Coronary artery (tissue), 2 donors: ENCODE results near the gene KDM8.
"Not testable (repeated sequence)": the region's sequence is repeated elsewhere in the genome, so short reads cannot be mapped to it uniquely, and the experiment has no call there.

Source experiments
- DNase-seq: peaks from one replicate; pipeline ENCODE4 v3.0.0-alpha.2; 2017; ENCODE audit warnings: low spot score
- H3K27ac ChIP-seq, 2 donors: fragments of 200-600 bp; sonication (generic); one replicate each; pipeline ENCODE4 v1.5.1; 2016 to 2019
- H3K4me3 ChIP-seq: fragments of 200-600 bp; sonication (generic); 2 replicates; pipeline ENCODE4 v1.5.1; 2016; ENCODE audit warnings: mild to moderate bottlenecking, moderate library complexity
- TF ChIP-seq, protein P1 (sequence below): fragments of 200-600 bp; sonication (generic); IDR thresholded peaks from one replicate; pipeline ENCODE4 v1.5.1; 2019; ENCODE audit warnings: antibody characterized with exemption

The KDM8 gene

DNA sequence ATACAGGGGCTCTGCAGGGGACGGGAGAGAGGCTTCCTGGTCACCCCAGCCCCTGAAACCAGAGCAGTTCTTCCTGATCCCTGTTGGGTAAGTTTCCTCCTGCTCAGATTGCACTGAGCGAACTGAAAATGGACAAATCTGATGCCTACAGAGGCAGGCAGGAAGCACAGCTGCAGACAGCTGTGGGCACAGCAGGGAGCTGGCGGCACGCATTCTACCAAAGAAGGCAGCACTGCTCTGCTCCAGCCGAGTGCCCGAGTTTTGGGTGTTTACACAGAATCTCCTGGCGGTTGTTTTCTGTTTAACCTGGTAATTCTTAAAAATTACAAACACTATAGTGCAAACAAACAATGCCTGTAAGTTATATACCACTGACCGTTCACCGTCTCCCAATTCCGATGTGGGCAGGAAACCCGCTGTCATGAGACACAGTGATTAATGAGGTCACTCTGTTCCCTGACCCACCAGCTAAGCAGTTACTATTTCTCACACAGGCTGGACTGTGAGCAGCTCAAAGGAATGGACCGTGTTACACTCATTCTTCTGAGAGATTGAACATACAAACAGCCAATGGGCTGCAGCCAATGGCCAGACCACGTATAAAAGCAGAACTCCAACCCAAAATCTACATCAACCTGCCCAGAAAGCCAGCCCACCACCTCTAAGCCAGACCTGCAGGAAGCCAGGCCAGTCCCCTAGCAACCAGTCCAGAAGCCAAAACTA lies 39.7 kb downstream of the KDM8 start:
- no peak for DNase-seq
- H3K4me3 ChIP-seq, result peak overlapping the region; percentile 65
- TF ChIP-seq, protein P1, sequence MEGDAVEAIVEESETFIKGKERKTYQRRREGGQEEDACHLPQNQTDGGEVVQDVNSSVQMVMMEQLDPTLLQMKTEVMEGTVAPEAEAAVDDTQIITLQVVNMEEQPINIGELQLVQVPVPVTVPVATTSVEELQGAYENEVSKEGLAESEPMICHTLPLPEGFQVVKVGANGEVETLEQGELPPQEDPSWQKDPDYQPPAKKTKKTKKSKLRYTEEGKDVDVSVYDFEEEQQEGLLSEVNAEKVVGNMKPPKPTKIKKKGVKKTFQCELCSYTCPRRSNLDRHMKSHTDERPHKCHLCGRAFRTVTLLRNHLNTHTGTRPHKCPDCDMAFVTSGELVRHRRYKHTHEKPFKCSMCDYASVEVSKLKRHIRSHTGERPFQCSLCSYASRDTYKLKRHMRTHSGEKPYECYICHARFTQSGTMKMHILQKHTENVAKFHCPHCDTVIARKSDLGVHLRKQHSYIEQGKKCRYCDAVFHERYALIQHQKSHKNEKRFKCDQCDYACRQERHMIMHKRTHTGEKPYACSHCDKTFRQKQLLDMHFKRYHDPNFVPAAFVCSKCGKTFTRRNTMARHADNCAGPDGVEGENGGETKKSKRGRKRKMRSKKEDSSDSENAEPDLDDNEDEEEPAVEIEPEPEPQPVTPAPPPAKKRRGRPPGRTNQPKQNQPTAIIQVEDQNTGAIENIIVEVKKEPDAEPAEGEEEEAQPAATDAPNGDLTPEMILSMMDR, result no peak
- peak overlapping the region; percentile 73 to 92 for H3K27ac ChIP-seq

DNA sequence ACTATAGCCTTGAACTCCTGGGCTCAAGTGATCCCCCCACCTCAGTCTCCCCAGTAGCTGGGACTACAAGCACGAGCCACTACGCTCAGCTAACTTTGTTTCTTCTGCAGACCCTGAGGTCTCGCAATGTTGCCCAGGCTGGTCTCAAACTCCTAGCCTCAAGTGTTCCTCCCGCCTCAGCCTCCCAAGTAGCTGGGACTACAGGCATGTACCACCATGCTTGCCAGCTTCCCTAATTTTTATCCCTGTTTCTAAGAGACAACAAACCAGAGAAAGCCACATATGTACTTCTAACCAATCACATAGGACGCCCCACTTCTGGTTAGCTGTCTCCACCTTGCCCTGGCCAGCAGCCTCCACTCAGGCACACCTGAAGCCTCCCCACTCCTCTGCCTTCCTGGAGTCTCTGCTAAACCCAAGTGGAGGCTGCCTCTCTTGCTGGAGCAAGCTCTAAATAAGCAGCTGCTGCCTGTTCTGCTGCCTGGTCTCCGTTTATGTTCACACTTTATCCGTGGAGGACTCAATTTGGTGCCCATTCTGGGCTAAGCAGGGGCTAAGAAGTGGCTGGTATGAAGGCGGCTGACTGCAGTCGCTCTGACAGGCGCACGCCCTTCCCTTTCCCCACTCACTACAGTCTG lies 40.5 kb downstream of the KDM8 start:
- Histone ChIP-seq H3K27ac (peak overlapping the region; percentile 73 to 92), H3K4me3 (peak overlapping the region; percentile 65)
- DNase-seq, result no peak
- TF ChIP-seq, protein P1, result no peak

DNA sequence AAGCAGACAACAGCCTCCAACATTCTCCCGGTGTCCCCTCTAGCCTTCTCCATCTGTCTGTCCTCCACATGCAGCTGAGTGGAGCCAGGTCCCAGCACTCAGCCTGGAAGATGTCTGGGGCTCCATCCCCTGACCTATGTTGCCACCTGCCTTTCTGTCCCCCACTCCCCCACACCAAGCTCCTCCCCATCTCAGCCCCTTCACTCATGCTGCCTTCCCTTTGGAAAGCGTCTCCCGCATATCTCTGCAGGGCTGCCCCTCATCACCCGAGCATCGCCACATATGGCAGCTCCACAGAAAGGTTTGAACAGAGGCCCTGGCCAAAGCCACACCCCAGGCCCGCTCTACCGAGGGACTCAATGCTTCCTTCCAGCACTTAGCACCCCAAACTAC lies 41.0 kb downstream of the KDM8 start:
- Histone ChIP-seq H3K27ac (peak overlapping the region; percentile 73 to 92), H3K4me3 (no peak overlapping the region)
- no peak for DNase-seq
- TF ChIP-seq, protein P1, result no peak

DNA sequence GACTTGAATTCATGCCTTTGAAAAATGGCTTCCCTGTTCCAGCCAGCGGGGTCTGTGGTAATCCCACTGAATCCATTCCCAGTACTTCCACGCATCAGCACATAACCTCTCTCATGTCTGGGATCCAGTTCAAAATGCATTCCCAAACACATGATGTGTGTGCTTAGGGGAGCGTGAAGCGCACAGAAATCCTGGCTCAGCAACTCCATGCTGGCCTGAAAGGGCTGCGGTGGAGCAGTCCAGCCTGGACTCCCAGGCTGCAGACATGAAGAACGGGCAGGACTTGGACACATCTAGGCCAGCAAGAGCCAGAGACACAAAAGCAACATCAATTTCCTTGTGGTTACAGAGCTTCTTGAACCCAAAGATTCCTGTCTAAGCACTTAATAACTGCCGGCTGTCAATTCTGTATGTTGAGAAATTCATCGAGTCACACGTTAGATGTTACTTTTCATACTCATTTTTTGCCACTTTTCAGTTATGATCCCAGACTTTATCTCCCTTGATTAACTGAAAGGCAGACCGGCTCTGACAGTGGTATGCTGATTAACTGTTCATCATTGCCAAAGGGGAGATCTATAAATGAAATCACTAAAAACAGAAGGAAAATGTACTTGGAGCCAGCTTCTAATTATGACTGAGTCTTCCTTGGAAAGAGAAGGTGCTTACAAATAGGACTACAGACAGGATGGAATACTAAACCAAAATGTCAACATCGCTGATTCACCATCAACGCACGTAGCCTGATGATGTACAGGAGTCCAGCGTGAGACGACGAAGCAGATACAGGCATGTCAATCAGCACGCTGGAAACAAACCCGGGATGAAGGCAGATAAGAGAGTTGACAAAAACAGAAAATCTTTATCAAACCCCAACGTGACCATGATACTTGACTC lies 42.2 kb downstream of the KDM8 start:
- DNase-seq, result no peak

DNA sequence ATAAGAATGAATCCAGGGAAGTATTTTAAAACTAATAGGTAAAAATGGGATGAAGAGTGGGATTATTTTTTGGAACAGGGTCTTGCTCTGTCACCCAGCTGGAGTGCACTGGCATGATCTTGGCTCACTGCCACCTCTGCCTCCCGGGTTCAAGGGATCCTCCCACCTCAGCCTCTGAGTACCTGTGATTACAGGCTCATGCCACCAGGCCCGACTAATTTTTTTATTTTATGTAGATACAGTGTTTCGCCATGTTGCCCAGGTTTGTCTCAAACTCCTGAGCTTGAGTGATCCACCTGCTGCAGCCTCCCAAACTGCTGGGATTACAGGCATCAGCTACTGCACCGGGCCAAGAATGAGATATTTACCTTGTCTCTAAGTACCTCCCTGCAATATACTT lies 43.1 kb downstream of the KDM8 start:
- DNase-seq, result no peak
- TF ChIP-seq, protein P1, result no peak
- Histone ChIP-seq H3K4me3 (no peak overlapping the region), H3K27ac (peak overlapping the region; percentile 73 to 92)

More for the DNA sequence above, 42.2 kb downstream of the KDM8 start:
- TF ChIP-seq, protein P1, result no peak
- Histone ChIP-seq H3K27ac (peak overlapping the region; percentile 73 to 92), H3K4me3 (peak overlapping the region; percentile 21)

DNA sequence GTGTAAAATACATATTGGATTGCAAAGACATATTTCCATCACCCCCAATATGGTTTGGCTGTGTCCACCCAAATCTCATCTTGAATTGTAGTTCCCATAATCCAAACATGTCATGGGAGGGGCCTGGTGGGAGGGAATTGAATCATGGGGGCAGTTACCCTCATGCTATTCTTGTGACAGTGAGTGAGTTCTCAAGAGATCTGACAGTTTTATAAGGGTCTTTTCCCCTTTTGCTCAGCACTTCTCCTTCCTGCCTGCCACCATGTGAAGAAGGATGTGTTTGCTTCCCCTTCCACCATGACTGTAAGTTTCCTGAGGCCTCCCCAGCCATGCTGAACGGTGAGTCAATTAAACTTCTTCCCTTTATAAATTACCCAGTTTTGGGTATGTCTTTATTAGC lies 43.8 kb downstream of the KDM8 start:
- not testable (repeated sequence) for DNase-seq, H3K4me3 ChIP-seq
- H3K27ac ChIP-seq, result peak overlapping the region in 1 of 2 donors; percentile 92

DNA sequence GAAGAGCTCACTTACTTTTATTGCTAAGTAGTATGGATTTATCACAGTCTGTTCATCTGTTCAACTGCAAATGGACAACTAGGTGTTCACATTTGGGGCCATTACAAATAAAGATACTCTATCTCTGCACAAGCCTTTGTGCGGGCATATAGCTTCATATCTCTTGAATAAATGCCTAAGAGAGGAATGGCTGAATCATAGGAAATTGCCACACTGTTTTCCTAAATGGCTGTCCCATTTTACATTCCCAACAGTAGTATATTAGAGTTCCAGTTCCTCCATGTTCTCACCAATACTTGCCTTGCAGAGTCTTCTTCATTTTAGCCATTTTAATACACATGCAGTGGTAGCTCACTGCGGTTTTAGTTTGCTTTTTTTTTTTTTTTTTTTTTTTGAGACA lies 44.7 kb downstream of the KDM8 start:
- DNase-seq, result no peak

DNA sequence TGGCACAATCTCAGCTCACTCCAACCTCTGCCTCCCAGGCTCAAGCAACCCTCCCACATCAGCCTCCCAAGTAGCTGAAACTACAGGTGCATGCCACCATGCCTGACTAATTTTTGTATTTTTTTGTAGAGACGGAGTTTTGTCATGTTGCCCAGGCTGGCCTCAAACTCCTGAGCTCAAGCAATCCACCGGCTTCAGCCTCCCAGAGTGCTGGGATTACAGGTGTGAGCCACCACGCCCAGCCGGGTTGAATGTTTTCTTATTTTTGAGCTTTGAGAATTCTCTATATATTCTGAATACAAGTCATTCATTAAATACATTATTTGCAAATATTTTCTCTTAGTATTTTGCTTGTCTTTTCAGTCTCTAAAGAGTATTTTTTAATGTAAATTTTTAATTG lies 45.6 kb downstream of the KDM8 start:
- DNase-seq, H3K27ac ChIP-seq, H3K4me3 ChIP-seq: not testable (repeated sequence)

More for the DNA sequence above, 44.7 kb downstream of the KDM8 start:
- H3K27ac ChIP-seq, result no peak overlapping the region
- TF ChIP-seq, protein P1, result no peak
- H3K4me3 ChIP-seq, result no peak overlapping the region
